Activated CD4-positive, alpha-beta memory T cell treated with anti-CD3 and anti-CD28 coated beads for 36 hours (primary cell): Measurements from ENCODE around the gene NATD1. TPM values are rescaled to one million over a fixed set of nuclear protein-coding genes. Genes with fewer than 3 reads are reported as not detected.

ENCODE experiments used
- CTCF ChIA-PET: fragments of 350-600 bp; sonication (Branson Sonifier 250); formaldehyde crosslinking; loops from one replicate; lab custom pipeline; 2021; ENCODE audit warnings: antibody characterized with exemption, inconsistent platforms; lab: Charles Lee
- POLR2A ChIA-PET: fragments of 350-600 bp; sonication (Branson Sonifier 250); formaldehyde crosslinking; loops from one replicate; lab custom pipeline; 2021; ENCODE audit warnings: antibody characterized with exemption; lab: Charles Lee
- DNase-seq: peaks from one replicate; pipeline ENCODE4 v3.0.0-alpha.2; 2020
- H3K27ac Mint-ChIP-seq: one replicate; pipeline ENCODE4 v1.8.0; 2021; ENCODE audit warnings: mixed read lengths
- H3K27me3 Mint-ChIP-seq: one replicate; pipeline ENCODE4 v1.8.0; 2021; ENCODE audit warnings: mixed read lengths
- H3K36me3 Mint-ChIP-seq: one replicate; pipeline ENCODE4 v1.8.0; 2021; ENCODE audit warnings: mixed read lengths
- H3K4me1 Mint-ChIP-seq: one replicate; pipeline ENCODE4 v1.8.0; 2021; ENCODE audit warnings: low read depth, mixed read lengths
- H3K4me3 Mint-ChIP-seq: one replicate; pipeline ENCODE4 v1.8.0; 2021; ENCODE audit warnings: mild to moderate bottlenecking, mixed read lengths
- H3K9me3 Mint-ChIP-seq: one replicate; pipeline ENCODE4 v1.8.0; 2021; ENCODE audit warnings: mixed read lengths
- intact Hi-C: fragments of 100-400 bp; cut with micrococcal nuclease; formaldehyde crosslinking; loops from one replicate; pipeline ENCODE4 v1.15.1; 2023
- total RNA-seq, 2 experiments: library from RNA; stranded (reverse); gene quantifications; one replicate each; pipeline ENCODE4 v1.2.3, GENCODE V29; 2021

The NATD1 gene
- total RNA-seq, 2 experiments from 2014 or later: 3.0 to 3.2 TPM

DNA sequence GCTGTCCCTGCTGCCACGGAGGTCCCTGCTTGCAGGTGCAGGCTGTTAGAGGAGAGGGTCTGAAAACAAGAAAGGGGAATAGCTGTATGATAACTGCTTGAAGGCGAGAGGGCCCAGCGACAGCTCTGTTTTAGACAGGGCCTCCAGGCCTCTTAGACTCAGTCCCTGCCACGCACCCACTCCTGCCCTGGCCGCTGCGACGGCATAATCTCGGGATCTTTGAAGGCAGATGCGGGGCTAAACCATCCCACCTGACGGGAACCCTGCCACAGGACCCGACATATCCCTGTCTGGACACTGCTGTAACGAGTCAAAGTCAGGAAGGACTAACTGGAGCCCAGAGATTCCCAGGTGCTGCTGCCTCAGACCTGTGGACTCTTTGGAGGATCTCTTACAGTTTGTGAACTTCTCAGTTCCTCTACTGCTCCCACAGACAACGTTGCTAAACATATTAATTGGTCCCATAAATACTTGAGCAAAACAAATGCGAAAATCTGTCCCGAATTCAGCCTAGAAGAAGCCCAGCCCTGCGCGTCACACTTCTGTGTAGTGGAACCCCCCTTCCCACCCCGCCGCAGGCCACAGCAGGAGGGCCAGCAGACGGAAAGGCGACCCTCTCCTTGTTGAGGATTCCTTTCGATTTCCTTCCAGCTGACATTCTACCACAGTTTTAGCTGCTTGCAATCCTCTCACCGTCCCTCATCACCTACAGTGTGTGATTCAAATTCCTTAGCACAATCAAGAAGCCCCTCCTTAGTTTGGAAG lies 38.3 kb downstream of the NATD1 start:
- Mint-ChIP-seq H3K4me3 (peak overlapping the region; percentile 84), H3K27me3 (no peaks in the 10 kb centered on the region), H3K27ac (peak overlapping the region; percentile 58), H3K9me3 (no peaks in the 10 kb centered on the region), H3K36me3 (peaks cover 10% of the 10 kb centered on the region), H3K4me1 (peaks cover 68% of the 10 kb centered on the region)
- CTCF ChIA-PET: no interaction called here
- POLR2A ChIA-PET: interaction anchor here (0.6 to 1.5 kb wide), 2 partner anchors 35 to 44 kb away, joined by 3 read pairs; no protein-coding TSS in a partner anchor
- intact Hi-C loops: loop anchor here (1.0 to 2.0 kb wide), 5 partner anchors 38 to 172 kb away; partner anchors contain the start of genes DHRS7B, NATD1 and USP22
- no peak for DNase-seq

DNA sequence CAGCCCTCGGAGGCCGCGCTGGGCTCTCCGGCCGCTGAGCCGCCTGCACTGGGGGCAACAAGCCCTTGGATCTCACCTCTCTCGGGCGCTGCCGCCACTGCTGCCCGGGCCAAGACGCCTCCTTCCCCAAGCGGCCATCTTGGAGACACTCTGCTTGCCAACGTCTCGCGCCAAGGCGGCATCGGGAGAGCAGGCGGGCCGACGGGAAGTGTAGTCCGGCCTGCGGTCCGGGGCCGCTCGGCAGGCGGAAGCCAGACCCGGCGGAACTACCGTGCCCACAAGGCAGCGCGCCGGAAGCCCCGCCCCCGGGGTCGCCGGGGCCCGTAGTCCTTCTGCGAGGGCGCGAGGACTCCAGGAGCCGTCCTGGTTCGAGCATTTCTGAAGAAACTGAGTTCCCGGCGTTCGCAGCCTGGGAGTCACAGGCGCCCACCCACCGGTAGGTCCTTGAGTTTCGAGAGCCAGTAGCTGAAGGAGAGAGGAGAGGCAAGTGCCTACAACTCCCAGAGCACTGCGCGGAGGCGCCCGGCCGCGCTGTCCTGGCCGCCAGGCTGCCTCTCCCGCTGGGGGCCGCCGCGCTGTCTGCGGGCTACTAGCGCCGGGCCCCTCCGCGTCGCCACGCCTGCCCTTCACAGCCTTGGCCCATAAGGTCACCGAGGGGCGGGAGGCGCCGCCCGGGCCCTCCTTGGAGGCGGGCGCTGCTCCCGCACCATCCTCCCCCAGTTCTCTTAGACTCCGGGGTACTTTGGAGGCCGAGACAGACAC lies 39.0 kb downstream of the NATD1 start, which contains the start of gene TMEM11:
Gene TMEM11 (minus strand): TSS at position 147 of the 762 bp plus-strand sequence. CDS start 9 bp downstream, at position 138.
- Mint-ChIP-seq H3K4me3 (peak within 1 kb of the TSS; percentile 84), H3K4me1 (peaks cover 68% of the 10 kb centered on the region), H3K27ac (peak within 1 kb of the TSS; percentile 91), H3K36me3 (peaks cover 13% of the 10 kb centered on the region), H3K27me3 (no peaks in the 10 kb centered on the region), H3K9me3 (no peaks in the 10 kb centered on the region)
- ChIA-PET POLR2A (interaction anchor here (0.6 to 2.1 kb wide), 5 partner anchors 36 to 171 kb away, joined by 3 to 7 read pairs (median 5); partner anchors contain the start of gene USP22), CTCF (interaction anchor here (1.6 kb wide), 1 partner anchor 93 kb away, joined by 6 read pairs; no protein-coding TSS in a partner anchor)
- peak; percentile 96 for DNase-seq
- intact Hi-C loops: loop anchor here (1.0 to 2.0 kb wide), 5 partner anchors 39 to 171 kb away; partner anchors contain the start of genes DHRS7B, NATD1 and USP22

DNA sequence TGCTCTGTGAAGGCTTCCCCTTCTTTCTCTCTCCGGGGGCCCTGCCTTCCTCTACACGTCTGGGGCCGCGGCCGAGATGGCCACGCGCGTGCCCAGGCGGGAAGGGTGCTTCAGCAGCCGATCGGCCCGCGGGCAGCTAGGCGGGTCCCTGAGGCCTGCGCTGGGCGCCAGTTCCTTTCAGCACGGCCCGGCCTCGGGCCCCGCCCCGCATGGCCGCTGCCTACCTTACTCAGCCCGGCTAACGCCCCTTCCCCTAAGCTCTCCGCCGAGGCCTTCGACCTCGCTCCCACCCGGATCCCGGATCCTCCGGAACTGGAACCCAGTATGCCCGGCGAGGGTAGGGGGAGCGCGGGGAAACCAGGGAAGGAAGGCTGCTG lies 39.6 kb downstream of the NATD1 start:
- ChIA-PET CTCF (interaction anchor here (0.9 to 1.6 kb wide), 3 partner anchors 62 to 92 kb away, joined by 3 to 6 read pairs (median 3); no protein-coding TSS in a partner anchor), POLR2A (interaction anchor here (1.5 to 2.1 kb wide), 3 partner anchors 62 to 170 kb away, joined by 5 to 7 read pairs (median 5); partner anchors contain the start of gene USP22)
- H3K9me3 Mint-ChIP-seq: no peaks in the 10 kb centered on the region
- DNase-seq: no peak
- peaks cover 13% of the 10 kb centered on the region for H3K36me3 Mint-ChIP-seq
- peak overlapping the region; percentile 84 for H3K4me3 Mint-ChIP-seq
- intact Hi-C loops: loop anchor here (1.0 to 2.0 kb wide), 5 partner anchors 39 to 170 kb away; partner anchors contain the start of genes DHRS7B, NATD1 and USP22
- peak overlapping the region; percentile 91 for H3K27ac Mint-ChIP-seq
- peaks cover 67% of the 10 kb centered on the region for H3K4me1 Mint-ChIP-seq
- H3K27me3 Mint-ChIP-seq: no peaks in the 10 kb centered on the region

DNA sequence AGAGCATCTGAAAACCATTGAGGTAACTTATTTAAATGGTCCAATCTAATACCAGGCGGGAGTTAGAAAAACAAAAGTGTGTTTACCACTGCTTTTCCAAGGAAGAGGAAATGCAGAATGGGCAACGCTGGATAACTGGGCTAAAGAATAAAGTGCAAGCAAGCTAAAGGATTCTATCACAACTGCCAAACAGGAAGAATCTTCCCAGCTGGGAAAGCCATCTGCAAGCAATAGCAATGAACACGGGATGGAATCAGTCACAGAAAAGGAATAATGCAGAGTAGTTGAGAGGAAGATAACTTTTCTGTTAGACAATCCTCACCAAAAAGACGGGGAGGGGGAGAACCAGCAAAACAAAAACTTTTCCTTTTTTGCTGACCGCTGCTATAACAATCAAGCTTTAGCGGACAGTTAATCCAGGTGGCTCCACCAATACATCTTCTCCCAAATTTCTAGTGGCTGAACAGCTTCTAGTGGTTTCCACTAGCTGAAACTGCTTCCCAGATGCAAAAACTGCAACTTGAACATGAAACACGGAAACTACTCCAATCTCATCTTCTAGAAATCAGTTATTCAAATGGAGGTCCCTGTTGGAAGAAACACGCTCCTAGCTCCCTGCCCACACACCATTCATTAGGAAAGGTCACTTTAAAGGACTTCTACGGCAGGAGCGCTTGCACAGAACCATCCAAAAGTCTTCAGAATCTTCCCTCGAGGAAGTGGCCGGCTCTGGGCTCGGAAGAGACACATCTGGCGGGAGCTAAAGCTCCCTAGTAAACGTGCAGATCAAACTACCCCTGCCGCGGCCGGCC lies 40.2 kb downstream of the NATD1 start:
- POLR2A ChIA-PET: interaction anchor here (0.6 to 2.1 kb wide), 5 partner anchors 40 to 324 kb away, joined by 3 to 7 read pairs (median 5); partner anchors contain the start of genes NATD1 and USP22
- Mint-ChIP-seq H3K4me1 (peaks cover 66% of the 10 kb centered on the region), H3K27ac (peak overlapping the region; percentile 91), H3K36me3 (peaks cover 13% of the 10 kb centered on the region), H3K9me3 (no peaks in the 10 kb centered on the region), H3K4me3 (peak overlapping the region; percentile 84), H3K27me3 (no peaks in the 10 kb centered on the region)
- intact Hi-C loops: no loop called here
- DNase-seq: no peak
- CTCF ChIA-PET: interaction anchor here (0.5 to 1.6 kb wide), 8 partner anchors 9 to 169 kb away, joined by 3 to 8 read pairs (median 3); no protein-coding TSS in a partner anchor

DNA sequence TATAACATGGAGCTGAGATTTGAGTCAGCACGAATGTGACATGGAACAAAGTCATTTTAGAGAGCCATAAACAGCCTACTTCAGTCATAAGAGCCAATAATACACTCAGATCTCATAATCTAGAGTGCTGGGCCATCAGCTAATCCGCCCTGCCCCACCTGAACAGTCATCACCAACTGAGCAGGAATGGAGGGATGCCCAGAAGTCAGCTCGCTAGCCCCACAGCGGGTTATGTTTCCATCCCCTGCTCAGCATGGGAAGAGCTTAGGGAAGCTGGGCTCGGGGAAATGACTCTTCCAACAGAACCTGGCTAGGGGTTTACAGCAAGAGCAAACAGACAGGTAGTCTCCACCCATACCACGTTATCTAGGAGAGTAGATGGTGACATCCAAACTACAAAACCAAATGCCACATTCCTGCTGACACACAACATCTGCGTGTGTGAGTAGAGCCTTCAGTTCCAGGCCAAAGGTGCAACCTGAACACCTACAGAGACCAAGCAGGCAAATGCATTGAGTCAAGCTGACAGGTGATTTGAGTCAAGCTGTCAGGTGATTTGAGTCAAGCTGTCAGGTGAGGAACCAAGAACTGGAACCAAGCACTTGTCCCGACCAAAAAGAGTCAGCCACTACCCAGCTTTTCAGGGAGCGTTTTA lies 41.3 kb downstream of the NATD1 start:
- Mint-ChIP-seq H3K27ac (no peak overlapping the region), H3K4me1 (peaks cover 57% of the 10 kb centered on the region), H3K9me3 (no peaks in the 10 kb centered on the region), H3K4me3 (peak overlapping the region; percentile 84), H3K36me3 (peaks cover 13% of the 10 kb centered on the region), H3K27me3 (no peaks in the 10 kb centered on the region)
- intact Hi-C loops: no loop called here
- POLR2A ChIA-PET: interaction anchor here (1.0 kb wide), 1 partner anchor 169 kb away, joined by 4 read pairs; the partner anchor contains the start of gene USP22
- peak; percentile 27 for DNase-seq
- CTCF ChIA-PET: interaction anchor here (0.8 to 1.6 kb wide), 5 partner anchors 8 to 300 kb away, joined by 3 to 8 read pairs (median 3); no protein-coding TSS in a partner anchor

DNA sequence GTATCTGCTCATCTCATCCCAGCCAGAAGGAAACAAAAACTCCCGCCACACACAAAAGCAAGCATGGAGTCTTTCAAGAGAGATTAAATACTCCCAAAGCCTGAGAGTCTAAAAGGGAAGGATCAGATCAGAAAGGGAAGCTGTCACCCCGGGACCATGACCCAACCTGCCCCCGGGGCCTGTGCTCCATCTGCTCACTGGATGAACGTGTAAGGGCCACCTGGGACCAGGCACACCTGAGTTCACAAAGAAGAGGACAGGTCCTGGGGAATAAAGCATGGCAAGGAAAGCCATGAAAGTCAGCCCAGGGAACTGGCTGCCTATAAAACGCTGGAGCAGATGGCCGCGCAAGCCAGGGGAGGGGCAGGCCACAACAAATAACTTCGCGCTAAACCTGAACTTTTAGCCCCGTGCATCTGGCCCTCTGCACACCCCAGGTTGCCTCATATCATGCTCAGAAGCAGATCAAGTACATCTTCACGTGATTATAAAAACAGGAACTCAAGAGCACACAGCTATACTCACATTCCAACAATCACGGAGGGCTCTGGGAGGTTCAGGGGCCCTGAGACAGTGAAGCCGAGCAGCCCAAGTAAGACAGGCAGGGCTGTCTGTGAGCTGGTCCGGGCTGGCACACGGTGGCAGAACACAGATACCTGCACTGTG lies 42.7 kb downstream of the NATD1 start:
- ChIA-PET POLR2A (interaction anchor here (0.5 to 1.0 kb wide), 2 partner anchors 52 to 167 kb away, joined by 3 to 4 read pairs; partner anchors contain the start of gene USP22), CTCF (interaction anchor here (0.7 to 0.8 kb wide), 2 partner anchors 77 to 111 kb away, joined by 3 to 5 read pairs; no protein-coding TSS in a partner anchor)
- Mint-ChIP-seq H3K4me1 (peaks cover 45% of the 10 kb centered on the region), H3K9me3 (no peaks in the 10 kb centered on the region), H3K27ac (no peak overlapping the region), H3K4me3 (no peak overlapping the region), H3K27me3 (no peaks in the 10 kb centered on the region), H3K36me3 (peaks cover 11% of the 10 kb centered on the region)
- no peak for DNase-seq
- intact Hi-C loops: no loop called here

DNA sequence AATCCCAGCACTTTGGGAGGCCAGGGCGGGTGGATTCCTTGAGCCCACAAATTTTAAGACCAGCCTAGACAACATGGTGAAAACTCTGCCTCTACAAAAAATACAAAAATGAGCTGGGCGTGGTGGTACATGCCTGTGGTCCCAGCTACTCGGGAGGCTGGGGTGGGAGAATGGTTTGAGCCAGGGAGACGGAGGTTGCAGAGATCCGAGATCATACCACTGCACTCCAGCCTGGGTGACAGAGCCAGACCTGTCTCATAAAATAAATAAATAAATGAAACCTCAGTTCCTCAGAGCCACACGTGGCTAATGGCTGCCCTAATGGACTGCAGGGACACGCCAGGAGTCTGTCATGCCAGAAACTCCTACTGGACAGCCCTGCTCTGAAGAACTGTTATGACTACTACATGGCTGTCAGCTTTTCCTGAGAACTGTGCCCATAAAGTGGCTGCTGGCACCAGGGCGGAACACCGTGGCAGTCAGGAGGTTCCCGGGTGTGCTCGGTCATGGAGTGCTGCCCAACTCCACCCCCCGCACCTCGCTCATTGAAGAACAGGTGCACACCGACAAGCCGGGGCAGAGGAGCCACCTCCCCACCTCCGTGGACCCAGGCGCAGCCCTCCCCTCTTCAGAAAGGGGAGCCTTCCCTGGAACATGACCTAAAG lies 43.6 kb downstream of the NATD1 start:
- POLR2A ChIA-PET: interaction anchor here (0.5 kb wide), 1 partner anchor 52 kb away, joined by 3 read pairs; no protein-coding TSS in a partner anchor
- Mint-ChIP-seq H3K9me3 (no peaks in the 10 kb centered on the region), H3K27me3 (no peaks in the 10 kb centered on the region), H3K4me1 (peaks cover 38% of the 10 kb centered on the region), H3K36me3 (peaks cover 11% of the 10 kb centered on the region), H3K27ac (no peak overlapping the region), H3K4me3 (no peak overlapping the region)
- intact Hi-C loops: no loop called here
- CTCF ChIA-PET: no interaction called here
- no peak for DNase-seq

DNA sequence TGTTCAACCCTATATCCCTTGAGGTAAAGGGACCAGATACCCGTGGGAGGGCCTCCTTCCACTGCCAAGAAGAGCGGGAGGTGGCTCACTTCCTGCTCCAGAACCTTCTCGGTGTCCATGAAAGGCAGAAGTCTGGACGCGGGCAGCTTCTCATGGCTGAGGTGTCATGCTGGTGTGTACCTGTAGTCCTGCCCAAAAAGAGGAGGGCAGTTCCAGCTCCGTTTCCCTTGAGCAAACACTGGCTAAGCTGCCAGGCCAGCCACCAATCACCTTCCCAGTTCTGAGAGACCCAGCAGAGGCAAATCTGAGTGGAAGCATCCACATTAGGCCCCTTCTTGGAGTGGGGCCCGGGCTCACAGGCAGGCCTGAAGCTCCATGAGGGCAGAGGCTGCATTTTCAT lies 44.9 kb downstream of the NATD1 start:
- Mint-ChIP-seq H3K4me1 (peaks cover 38% of the 10 kb centered on the region), H3K27me3 (no peaks in the 10 kb centered on the region), H3K36me3 (peaks cover 11% of the 10 kb centered on the region), H3K27ac (no peak overlapping the region), H3K4me3 (no peak overlapping the region), H3K9me3 (no peaks in the 10 kb centered on the region)
- ChIA-PET CTCF (interaction anchor here (0.8 kb wide), 1 partner anchor 89 kb away, joined by 3 read pairs; no protein-coding TSS in a partner anchor), POLR2A (no interaction called here)
- no peak for DNase-seq
- intact Hi-C loops: no loop called here

DNA sequence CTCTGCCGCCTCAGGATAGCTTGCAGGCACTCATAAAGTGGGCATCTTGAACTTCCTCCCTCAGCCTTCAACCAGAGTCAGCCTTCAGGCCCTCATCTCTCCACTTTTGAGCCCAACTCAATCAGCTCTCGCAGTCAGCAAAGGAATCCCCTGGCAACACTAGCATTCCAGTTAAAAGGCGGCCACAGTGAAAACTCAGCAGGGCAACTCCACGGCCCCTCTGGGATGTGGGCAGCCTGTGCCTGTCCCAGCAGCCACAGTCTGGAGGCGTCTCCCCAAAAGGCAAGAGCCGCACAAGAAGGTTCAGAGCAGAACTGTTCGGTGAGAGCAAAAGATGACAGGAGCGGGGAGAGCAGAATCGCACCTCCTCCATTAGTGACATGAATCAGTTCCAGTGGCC lies 48.3 kb downstream of the NATD1 start:
- no peak for DNase-seq
- Mint-ChIP-seq H3K27ac (no peak overlapping the region), H3K36me3 (peaks cover 6% of the 10 kb centered on the region), H3K9me3 (no peaks in the 10 kb centered on the region), H3K4me3 (no peak overlapping the region), H3K27me3 (no peaks in the 10 kb centered on the region), H3K4me1 (peaks cover 13% of the 10 kb centered on the region)
- intact Hi-C loops: no loop called here
- CTCF ChIA-PET: no interaction called here
- POLR2A ChIA-PET: no interaction called here

DNA sequence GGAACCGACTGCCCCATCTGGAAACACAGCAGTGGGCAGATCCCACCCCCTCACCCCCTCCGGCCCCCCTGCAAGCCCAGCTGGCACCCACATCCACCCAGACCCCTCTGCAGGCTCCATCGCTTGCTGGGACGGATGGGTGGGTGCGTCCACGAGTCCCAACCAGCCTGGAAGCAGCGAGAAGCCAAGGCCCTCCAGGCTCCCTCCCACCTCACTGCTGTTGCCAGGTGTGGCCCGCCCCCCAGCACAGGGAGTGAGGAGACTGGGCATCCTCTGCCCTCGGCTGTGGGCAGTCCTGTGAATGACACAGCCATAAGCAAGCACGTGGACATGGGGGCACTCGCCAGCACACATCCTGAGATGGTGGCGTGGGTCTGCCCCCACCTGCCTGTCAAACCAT lies 50.7 kb downstream of the NATD1 start:
- ChIA-PET CTCF (no interaction called here), POLR2A (no interaction called here)
- DNase-seq: no peak
- Mint-ChIP-seq H3K4me1 (peaks cover 11% of the 10 kb centered on the region), H3K27me3 (no peaks in the 10 kb centered on the region), H3K27ac (no peak overlapping the region), H3K36me3 (peaks cover 13% of the 10 kb centered on the region), H3K4me3 (no peak overlapping the region), H3K9me3 (no peaks in the 10 kb centered on the region)
- intact Hi-C loops: no loop called here
